ENCODE results near the gene PYCR2.

- no peak for TF ChIP-seq CBX3 (IDR thresholded peaks at IDR 0.05; ENCODE audit: borderline replicate concordance, low read depth)
- no peak for TF ChIP-seq CTCF (IDR thresholded peaks at IDR 0.05 in 2 of 3, conservative IDR thresholded peaks at IDR 0.05 in 1 of 3; ENCODE audit: control insufficient read depth in 2 of 3, extremely low read depth in 1 of 3, insufficient read depth in 1 of 3, low read depth in 3 of 3, low read length in 3 of 3)
- no peak for TF ChIP-seq USF2 (IDR thresholded peaks at IDR 0.05; ENCODE audit: borderline replicate concordance, low read depth, low read length)
- TF ChIP-seq CHD1 (IDR thresholded peaks at IDR 0.05; ENCODE audit: low read depth, low read length): no peak
- no peak for TF ChIP-seq PBX3 (IDR thresholded peaks at IDR 0.05; ENCODE audit: insufficient replicate concordance, low read depth, low read length)
- TF ChIP-seq ATF2 (IDR thresholded peaks at IDR 0.05; ENCODE audit: low read length): no peak
- TF ChIP-seq DPF2 (IDR thresholded peaks at IDR 0.05): no peak
- no peak for TF ChIP-seq MAX (IDR thresholded peaks at IDR 0.05; ENCODE audit: low read depth, low read length)
- TF ChIP-seq FOXM1 (IDR thresholded peaks at IDR 0.05; ENCODE audit: low read depth, low read length): no peak
- TF ChIP-seq MTA2 (IDR thresholded peaks at IDR 0.05; ENCODE audit: low read depth): no peak
- TF ChIP-seq POLR2A (IDR thresholded peaks at IDR 0.05; ENCODE audit: low read depth, low read length): no peak
Measured at GRCh38 chr1:225908773-225909172, 15.3 kb downstream of the PYCR2 start.
